GM23338 (cell line): ENCODE measurements around the gene CES5A. TPM values are rescaled to one million over a fixed set of nuclear protein-coding genes. Genes with fewer than 3 reads are reported as not detected.

Experiments
- EZH2 ChIP-seq: fragments of 200-600 bp; sonication (generic); IDR thresholded peaks from one replicate; pipeline ENCODE4 v1.8.0; 2017; ENCODE audit warnings: antibody characterized with exemption, mild to moderate bottlenecking, low read depth; ENCODE audit not compliant: unreplicated experiment
- NANOG ChIP-seq: IDR thresholded peaks from 2 replicates; pipeline ENCODE4 v1.6.1; 2016; ENCODE audit warnings: antibody characterized with exemption, borderline replicate concordance
- REST ChIP-seq: IDR thresholded peaks from one replicate; pipeline ENCODE4 v1.6.1; 2018; ENCODE audit warnings: antibody characterized with exemption; ENCODE audit not compliant: unreplicated experiment
- ZNF114 ChIP-seq: fragments of 250-450 bp; sonication (Bioruptor Pico); IDR thresholded peaks from 2 replicates; pipeline ENCODE4 v1.5.0; 2020; ENCODE audit warnings: mild to moderate bottlenecking, moderate library complexity
- ZNF331 ChIP-seq: fragments of 250-450 bp; sonication (Bioruptor Pico); IDR thresholded peaks from 2 replicates; pipeline ENCODE4 v1.5.0; 2020; ENCODE audit warnings: low read depth, mild to moderate bottlenecking, moderate library complexity
- ZNF462 ChIP-seq: fragments of 250-450 bp; sonication (Bioruptor Pico); IDR thresholded peaks from 2 replicates; pipeline ENCODE4 v1.5.0; 2020; ENCODE audit warnings: mild to moderate bottlenecking, moderate library complexity
- polyA plus RNA-seq: library from polyadenylated mRNA; unstranded; fragments of >200 nt; fragmentation: Nextera tagmentation; extraction: Ambion mirVana; gene quantifications from 2 replicates; pipeline ENCODE4 v1.2.1, GENCODE V29; 2016
- total RNA-seq: library from RNA; depleted of rRNA; stranded (reverse); fragments of >200 nt; shearing (Covaris generic); gene quantifications from 2 replicates; pipeline ENCODE4 v1.2.3, GENCODE V29; 2014
- TF ChIP-seq, protein P1 (sequence below): IDR thresholded peaks from 2 replicates; pipeline ENCODE4 v1.6.1; 2016; ENCODE audit warnings: antibody characterized with exemption

Gene CES5A
- total and polyA plus RNA-seq, 2 experiments from 2014 or later = not detected

DNA sequence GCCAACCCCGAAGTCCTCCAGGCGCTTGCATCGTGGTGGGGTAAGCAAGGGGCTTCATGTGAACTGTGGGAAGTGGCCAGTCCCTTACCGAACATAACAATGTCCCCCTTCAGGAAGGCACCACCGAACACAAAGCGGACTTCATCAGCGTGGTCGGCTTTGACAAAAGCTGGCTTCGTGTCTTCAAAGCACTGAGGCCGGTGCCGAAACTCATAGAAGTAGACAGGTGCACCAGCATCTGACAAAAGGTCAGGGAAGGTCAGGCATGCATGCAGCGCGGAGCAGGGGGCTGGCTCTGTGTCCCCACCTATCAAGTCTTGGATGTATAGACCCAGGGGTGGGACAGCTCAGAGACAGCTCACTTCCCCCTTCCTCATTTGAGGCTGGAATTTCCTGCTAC, 25.6 kb downstream of the CES5A start (continued):
- TF ChIP-seq ZNF462 (CRISPR knock-in tag) (no peak), ZNF331 (CRISPR knock-in tag) (no peak), NANOG (no peak), REST (no peak), ZNF114 (CRISPR knock-in tag) (no peak), EZH2 (no peak)
- TF ChIP-seq, protein P1, sequence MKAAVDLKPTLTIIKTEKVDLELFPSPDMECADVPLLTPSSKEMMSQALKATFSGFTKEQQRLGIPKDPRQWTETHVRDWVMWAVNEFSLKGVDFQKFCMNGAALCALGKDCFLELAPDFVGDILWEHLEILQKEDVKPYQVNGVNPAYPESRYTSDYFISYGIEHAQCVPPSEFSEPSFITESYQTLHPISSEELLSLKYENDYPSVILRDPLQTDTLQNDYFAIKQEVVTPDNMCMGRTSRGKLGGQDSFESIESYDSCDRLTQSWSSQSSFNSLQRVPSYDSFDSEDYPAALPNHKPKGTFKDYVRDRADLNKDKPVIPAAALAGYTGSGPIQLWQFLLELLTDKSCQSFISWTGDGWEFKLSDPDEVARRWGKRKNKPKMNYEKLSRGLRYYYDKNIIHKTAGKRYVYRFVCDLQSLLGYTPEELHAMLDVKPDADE = no peak
